ENCODE results near the gene ENPP6.

ENPP6 gene

DNA sequence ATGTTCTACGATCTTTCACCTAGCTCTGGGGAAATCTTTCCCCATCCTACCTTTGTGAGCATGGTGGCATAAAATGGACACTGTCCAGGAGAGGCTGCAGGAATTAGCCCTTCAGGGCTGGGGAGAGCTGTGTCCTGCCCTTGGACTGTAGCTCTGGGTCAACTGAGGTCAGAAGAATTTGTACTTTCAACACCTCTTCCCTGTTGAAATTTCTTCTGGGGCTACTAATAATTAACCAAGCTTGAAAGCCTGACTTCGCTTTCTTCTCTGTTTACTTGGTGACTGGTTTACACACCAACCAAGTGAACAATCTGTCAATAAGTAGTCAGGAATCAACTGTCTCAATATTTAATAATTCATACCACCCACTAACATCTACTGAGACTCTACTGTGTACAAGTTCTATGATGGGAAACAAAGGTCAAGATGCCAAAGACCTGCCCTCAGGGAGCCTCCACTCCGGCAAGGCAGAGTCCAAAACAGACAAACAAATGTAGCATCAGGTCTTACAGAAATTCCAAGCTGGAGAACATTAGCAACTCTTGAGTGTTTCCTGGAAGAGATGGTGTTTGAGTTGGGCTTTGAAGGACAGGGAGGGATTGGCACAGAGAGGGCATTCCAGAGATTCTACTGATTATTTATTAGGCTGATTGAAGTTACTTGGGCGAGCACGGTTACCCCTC is 113.1 kb downstream of the ENPP6 start:
- DNase-seq (ENCODE audit: low spot score): no peak

- DNase-seq (ENCODE audit: low spot score): no peak
These were observed 114.0 kb downstream of the ENPP6 start for GRCh38 chr4:184103527-184104264.

DNA sequence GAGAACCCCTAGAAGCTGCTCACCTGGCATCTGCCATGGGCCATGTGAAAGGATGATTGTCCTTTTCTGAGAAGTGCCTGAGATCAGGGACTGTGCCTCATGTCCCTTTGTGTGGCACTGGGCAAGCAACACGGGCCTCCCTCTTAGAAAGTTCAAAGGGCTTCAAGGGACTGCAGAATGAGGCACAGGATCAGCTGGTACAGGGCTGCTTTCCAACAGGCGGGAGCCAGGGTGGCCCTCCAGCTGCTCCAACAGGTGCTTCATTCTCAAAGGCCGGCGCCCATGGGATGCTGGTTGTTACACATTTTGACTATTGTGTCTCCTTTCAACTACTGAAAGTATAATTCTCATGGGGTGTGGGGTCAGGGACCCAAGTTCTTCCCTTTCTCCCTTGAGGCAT is 114.7 kb downstream of the ENPP6 start:
- no peak for DNase-seq (ENCODE audit: low spot score)

GRCh38 chr4:184102488-184102887 is 115.2 kb downstream of the ENPP6 start:
- no peak for DNase-seq (ENCODE audit: low spot score)

GRCh38 chr4:184101711-184102110 is 116.0 kb downstream of the ENPP6 start:
- DNase-seq (ENCODE audit: low spot score): no peak

GRCh38 chr4:184100297-184100885 is 117.3 kb downstream of the ENPP6 start:
- DNase-seq (ENCODE audit: low spot score): no peak

GRCh38 chr4:184099535-184099966 is 118.1 kb downstream of the ENPP6 start:
- DNase-seq (ENCODE audit: low spot score): no peak

GRCh38 chr4:184099000-184099399 is 118.7 kb downstream of the ENPP6 start:
- DNase-seq (ENCODE audit: low spot score): no peak

- DNase-seq (ENCODE audit: low spot score): no peak
These were observed 119.9 kb downstream of the ENPP6 start for GRCh38 chr4:184097815-184098214.

DNA sequence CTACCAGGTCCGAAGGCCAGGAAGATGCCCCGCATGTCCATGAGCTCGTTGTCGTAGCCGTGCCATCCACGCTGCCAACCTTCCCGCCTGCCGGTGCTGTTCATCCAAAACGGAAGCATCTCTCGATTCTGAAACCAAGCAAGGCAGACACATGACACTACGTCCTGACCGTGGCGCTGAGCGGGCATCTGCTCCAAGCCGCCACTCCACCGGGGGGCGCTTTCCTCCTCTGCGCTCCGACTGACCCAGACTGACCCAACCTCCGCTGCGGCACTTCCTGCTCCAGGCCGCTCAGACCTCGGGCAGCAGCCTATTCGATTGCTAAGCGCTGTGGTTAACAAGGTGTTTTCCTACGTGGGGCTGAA is 120.5 kb downstream of the ENPP6 start:
- no peak for DNase-seq (ENCODE audit: low spot score)

- no peak for DNase-seq (ENCODE audit: low spot score)
These were observed 121.0 kb downstream of the ENPP6 start for GRCh38 chr4:184096561-184097240.

DNA sequence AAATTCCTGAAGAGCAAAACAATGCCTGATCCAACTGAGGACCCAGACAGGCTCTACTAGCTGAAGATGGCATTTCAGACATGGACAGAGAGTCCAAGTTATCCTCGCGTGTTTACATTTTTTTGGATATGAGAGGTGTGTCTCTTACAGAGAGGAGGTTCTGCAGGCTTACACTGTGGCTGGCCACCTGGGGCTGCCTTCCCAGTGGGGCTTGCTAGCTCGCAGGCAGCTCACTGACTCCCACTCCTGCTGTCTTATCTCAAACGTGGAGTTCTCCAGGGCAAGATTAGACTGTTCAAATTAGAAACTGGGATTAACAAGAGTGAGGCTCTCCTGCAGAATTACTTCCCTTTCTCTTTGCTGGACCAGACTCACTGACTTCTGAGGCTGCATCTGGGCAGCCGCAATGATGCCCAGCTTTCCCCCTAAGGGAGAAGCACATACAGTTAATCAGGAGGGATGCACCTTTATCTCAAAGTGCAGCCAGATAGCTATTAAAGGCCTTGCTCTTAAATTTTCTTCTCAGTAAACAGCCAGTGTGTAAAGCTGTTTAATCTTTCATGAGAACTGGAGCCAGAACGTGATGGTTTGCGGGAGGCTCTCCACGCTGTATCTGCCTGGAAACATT is 123.0 kb downstream of the ENPP6 start:
- no peak for DNase-seq (ENCODE audit: low spot score)

DNA sequence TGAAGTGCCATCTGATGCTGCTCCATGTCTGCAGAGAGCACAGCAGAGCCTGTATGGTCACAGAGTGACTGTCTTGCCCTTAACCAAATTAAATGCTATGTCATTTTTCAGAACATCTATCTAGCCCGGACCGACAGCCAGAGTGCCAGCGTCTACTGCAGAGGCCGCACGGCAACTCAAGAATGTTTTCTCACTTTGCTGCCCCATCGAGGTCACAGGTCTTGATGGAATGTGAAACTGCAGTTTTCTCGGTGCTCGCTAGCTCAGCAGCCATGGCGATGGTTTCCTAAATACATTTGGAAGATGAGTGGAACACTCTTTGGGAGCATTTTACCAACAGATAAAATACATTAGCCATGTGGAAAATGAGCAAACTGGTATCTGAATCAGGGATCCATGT is 125.7 kb downstream of the ENPP6 start:
- no peak for DNase-seq (ENCODE audit: low spot score)

DNA sequence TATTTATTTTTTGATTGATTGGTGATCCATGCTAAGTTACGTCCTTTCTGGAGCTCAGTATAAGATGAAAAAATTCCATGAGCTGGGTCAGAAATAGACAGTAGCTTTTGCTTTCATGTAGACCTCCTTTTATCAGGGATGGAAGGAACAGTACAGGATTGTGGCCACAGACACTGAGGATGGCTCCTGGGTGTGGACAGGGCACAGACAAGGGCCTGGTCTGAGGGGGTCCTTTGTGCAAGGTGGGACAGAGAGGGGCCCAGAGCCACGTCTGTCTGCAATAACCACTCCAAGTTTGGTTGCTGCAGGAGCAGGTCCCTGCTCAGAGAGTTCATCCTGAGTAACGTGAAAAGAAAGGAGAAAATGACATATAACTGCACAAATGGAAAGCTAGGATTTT is 127.1 kb downstream of the ENPP6 start:
- no peak for DNase-seq (ENCODE audit: low spot score)

DNA sequence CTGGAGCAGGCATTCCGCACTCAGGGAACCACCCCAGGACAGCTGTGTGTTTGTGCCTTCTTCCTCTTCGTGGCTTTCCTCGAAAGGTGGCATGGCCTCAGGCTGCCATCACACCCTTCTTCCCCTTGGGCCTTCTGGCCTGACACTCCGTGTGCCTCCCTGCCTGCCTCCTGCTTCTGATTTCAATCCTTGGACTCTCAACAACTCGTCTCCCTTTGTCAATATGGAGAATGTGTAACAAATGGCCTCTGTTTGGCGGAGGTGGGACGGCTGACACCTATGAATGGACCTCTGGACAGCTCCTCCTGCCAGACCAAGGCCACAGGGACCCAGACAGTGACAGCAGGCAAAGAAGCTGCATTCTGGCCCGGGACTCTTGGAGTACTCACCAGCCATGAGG is 137.0 kb downstream of the ENPP6 start:
- no peak for DNase-seq (ENCODE audit: low spot score)

DNA sequence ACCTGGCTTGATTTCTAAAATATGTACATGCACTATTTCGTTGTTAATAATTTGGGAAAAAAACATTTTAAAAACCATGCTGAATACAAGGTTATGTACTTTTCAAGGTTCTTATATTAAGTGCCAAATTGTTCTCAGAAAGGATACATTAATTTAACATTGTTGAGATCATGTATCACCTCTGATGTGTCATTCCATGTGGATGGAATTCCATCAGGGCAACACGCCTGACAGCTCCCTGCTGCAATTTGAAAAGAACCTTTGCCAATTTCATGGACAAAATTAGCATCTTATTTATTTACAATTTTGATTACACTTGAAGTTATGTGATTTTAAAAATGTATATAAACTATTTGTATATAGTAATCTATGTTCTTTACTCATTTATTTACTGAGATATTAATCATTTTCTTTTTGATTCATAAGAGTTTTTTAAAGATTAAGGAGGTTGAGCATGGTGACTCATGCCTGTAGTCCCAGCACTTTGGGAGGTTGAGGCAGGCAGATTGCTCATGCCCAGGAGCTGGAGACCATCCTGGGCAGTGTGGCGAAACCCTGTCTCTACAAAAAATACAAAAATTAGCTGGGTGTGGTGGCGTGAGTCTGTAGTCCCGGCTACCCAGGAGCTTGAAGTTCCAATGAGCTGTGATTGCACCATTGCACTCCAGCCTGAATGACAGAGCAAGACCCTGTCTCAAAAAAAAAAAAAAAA is 142.8 kb downstream of the ENPP6 start:
- no peak for DNase-seq (ENCODE audit: low spot score)

DNA sequence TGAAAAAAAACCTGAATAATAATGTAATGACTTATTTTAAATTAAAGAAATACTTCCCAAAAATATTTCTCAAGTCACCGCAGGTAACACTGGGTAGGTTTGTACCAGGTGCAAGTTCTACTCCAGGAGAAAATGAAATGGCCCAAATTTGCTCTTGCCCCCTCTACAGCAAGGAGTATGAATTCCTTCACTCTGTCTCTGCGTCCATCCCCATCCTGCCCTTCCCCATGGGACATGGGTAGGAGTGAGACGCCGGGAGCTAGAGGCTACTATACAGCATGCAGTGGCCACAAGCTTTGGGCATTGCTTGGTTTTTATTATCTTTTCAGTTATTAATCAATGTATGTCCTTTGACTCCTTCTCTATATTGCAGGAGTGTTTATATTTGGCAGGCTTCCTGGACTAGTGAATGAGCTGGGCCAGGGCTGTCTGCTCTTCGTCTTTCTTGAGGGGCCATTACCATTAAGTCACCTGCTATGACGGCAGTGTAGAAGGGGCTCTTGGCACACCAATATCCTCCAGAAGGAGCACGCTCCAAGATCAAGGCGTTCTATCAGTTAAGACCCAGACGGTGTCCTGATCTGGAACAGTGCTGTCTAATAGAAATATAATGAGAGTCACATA is 149.6 kb downstream of the ENPP6 start:
- DNase-seq (ENCODE audit: low spot score): no peak

GRCh38 chr4:184066584-184067300 is 150.9 kb downstream of the ENPP6 start:
- DNase-seq (ENCODE audit: low spot score): no peak

- DNase-seq (ENCODE audit: low spot score): peak; percentile 49
These were observed 152.8 kb downstream of the ENPP6 start for GRCh38 chr4:184064877-184065276.

DNA sequence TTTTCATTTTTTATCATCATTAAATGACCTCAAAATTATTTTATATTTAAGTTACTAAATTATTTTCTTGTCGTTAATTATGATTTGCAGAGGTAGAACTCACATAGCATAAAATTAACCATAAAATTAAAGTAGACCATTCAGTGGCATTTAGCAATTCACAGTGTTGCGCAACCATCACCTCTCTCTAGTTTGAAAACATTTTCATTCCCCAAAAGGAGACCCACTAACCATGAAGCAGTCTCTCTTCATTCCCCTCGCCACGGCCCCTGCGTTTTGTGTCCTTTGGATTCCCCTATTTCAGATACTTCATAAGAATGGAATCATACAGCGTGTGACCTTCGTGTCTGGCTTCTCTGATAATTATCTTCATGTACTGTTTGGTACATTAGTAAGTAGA is 154.9 kb downstream of the ENPP6 start:
- DNase-seq (ENCODE audit: low spot score): no peak

DNA sequence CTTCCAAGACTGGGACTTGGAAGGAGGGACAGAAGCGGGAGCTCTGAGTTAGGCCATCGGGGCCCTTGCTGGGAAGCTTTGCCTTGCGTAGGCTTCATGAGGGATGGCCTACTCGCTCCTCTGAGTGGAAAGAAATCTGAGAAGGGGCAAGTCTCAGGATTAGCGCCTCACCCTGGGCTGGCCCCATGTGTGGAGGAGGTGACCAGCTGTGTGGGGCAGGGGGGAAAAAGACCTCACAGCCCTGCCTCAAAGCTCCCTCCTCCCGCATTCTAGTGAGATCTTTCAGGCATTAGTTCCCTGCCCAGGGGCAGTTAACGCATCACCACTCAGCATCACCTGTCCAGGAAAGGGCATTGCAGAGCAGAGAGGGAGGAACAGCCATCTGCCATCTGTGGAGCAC is 156.1 kb downstream of the ENPP6 start:
- no peak for DNase-seq (ENCODE audit: low spot score)

All from LoVo (cell line).